Uterus (tissue), 2 donors: ENCODE data around the gene WWOX.

Source experiments
- POLR2A ChIP-seq, 2 donors: fragments of 450-650 bp; IDR thresholded peaks; one replicate each; pipeline ENCODE4 v1.6.1; 2016; ENCODE audit warnings: antibody characterized with exemption in 2 of 2, mild to moderate bottlenecking in 1 of 2, moderate library complexity in 1 of 2
- TF ChIP-seq, protein P1 (sequence below), 4 experiments: fragments of 200-600 bp in 2 of 4; fragments of 450-650 bp in 2 of 4; sonication (generic) in 2 of 4; IDR thresholded peaks; one replicate each; pipeline ENCODE4 v1.5.1; 2016 to 2019; ENCODE audit warnings: antibody characterized with exemption in 4 of 4, mild to moderate bottlenecking in 2 of 4, moderate library complexity in 1 of 4

GRCh38 chr16:78177218-78177617, 77.8 kb downstream of the WWOX start:
- no peak for TF ChIP-seq POLR2A (IDR thresholded peaks at IDR 0.05)
- TF ChIP-seq, protein P1, sequence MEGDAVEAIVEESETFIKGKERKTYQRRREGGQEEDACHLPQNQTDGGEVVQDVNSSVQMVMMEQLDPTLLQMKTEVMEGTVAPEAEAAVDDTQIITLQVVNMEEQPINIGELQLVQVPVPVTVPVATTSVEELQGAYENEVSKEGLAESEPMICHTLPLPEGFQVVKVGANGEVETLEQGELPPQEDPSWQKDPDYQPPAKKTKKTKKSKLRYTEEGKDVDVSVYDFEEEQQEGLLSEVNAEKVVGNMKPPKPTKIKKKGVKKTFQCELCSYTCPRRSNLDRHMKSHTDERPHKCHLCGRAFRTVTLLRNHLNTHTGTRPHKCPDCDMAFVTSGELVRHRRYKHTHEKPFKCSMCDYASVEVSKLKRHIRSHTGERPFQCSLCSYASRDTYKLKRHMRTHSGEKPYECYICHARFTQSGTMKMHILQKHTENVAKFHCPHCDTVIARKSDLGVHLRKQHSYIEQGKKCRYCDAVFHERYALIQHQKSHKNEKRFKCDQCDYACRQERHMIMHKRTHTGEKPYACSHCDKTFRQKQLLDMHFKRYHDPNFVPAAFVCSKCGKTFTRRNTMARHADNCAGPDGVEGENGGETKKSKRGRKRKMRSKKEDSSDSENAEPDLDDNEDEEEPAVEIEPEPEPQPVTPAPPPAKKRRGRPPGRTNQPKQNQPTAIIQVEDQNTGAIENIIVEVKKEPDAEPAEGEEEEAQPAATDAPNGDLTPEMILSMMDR (IDR thresholded peaks at IDR 0.05), result no peak
